Lung (tissue), 12 donors: ENCODE measurements around the gene CT55. TPM values are rescaled to one million over a fixed set of nuclear protein-coding genes. Genes with fewer than 3 reads are reported as not detected.
"Not testable (repeated sequence)": the region's sequence is repeated elsewhere in the genome, so short reads cannot be mapped to it uniquely, and the experiment has no call there.

Source experiments
- ATAC-seq: fragments of 200-7000 bp; cut with Tn5 transposase; one replicate; pipeline ENCODE4 v1.9.1; 2020; ENCODE audit warnings: moderate number of reproducible peaks; ENCODE audit not compliant: insufficient read depth, low FRiP score
- DNase-seq, 3 donors: peaks; one replicate each; pipeline ENCODE4 v3.0.0-alpha.2; 2013 to 2017
- H3K27ac ChIP-seq, 2 donors: one replicate each; pipeline ENCODE4 v1.5.1; 2013; ENCODE audit warnings: mild to moderate bottlenecking in 2 of 2, moderate library complexity in 2 of 2, control low read depth in 1 of 2, inconsistent platforms in 1 of 2, low read depth in 1 of 2, low read length in 1 of 2
- H3K27me3 ChIP-seq, 3 donors: one replicate each; pipeline ENCODE4 v1.5.1; 2013; ENCODE audit warnings: low read length in 2 of 3; ENCODE audit not compliant: control insufficient read depth in 3 of 3, insufficient read depth in 3 of 3
- H3K36me3 ChIP-seq, 4 donors: one replicate each; pipeline ENCODE4 v1.5.1; 2013; ENCODE audit warnings: low read length in 4 of 4, mild to moderate bottlenecking in 1 of 4, moderate library complexity in 1 of 4; ENCODE audit not compliant: control insufficient read depth in 4 of 4, insufficient read depth in 4 of 4
- H3K4me1 ChIP-seq, 5 donors: one replicate each; pipeline ENCODE4 v1.5.1; 2013; ENCODE audit warnings: low read length in 5 of 5, mild to moderate bottlenecking in 2 of 5, moderate library complexity in 1 of 5; ENCODE audit not compliant: control insufficient read depth in 5 of 5, insufficient read depth in 5 of 5
- H3K4me3 ChIP-seq: one replicate; pipeline ENCODE4 v1.5.1; 2013; ENCODE audit warnings: mild to moderate bottlenecking, control low read depth, moderate library complexity
- H3K9ac ChIP-seq, 2 donors: one replicate each; pipeline ENCODE4 v1.5.1; 2013; ENCODE audit warnings: low read length in 2 of 2, control low read depth in 1 of 2; ENCODE audit not compliant: insufficient read depth in 1 of 2
- H3K9me3 ChIP-seq, 4 donors: one replicate each; pipeline ENCODE4 v1.5.1; 2013; ENCODE audit warnings: low read length in 3 of 4, mild to moderate bottlenecking in 1 of 4, moderate library complexity in 1 of 4; ENCODE audit not compliant: control insufficient read depth in 4 of 4, insufficient read depth in 3 of 4
- CTCF ChIP-seq: IDR thresholded peaks from 2 replicates; pipeline ENCODE4 v1.5.1; 2012; ENCODE audit warnings: mild to moderate bottlenecking; ENCODE audit errors: control extremely low read depth, extremely low read depth
- WGBS, 2 donors: extraction: QIAGEN DNeasy Blood & Tissue Kit; methylation state at CpG; one replicate each; pipeline ENCODE4 v1.1.7; 2013; 5-methylcytosine and 5-hydroxymethylcytosine counted together
- polyA plus RNA-seq, 2 donors: library from polyadenylated mRNA; stranded (reverse); fragments of 200-250 nt; gene quantifications; one replicate each; pipeline ENCODE4 v1.2.1, GENCODE V29; 2013
- total RNA-seq, 2 donors: library from RNA; depleted of rRNA in 1 of 2; stranded (reverse); fragments of >200 nt in 1 of 2; gene quantifications; one replicate each; pipeline ENCODE4 v1.2.1, GENCODE V29; 2014 to 2021
- donor health status: control.
- donor health status: control.
- donor health status: Bipolar disorder and iron deficiency.
- donor health status: healthy.
- donor health status: DM: yes; HTN: yes; CAD: no.

CT55 gene
- total and polyA plus RNA-seq, 4 donors, result not detected

- Histone ChIP-seq H3K4me3 (no peak overlapping the region), H3K9me3 (peaks cover 0 to 3% (median under 1%) of the 10 kb centered on the region in 4 donors), H3K27me3 (peaks cover 0 to 4% (median 0%) of the 10 kb centered on the region in 3 donors), H3K27ac (no peak overlapping the region), H3K9ac (no peak overlapping the region), H3K4me1 (no peaks in the 10 kb centered on the region), H3K36me3 (no peaks in the 10 kb centered on the region)
- TF ChIP-seq CTCF, result no peak
- 22 to 26% methylated on average over 3 of the region's 3 CpGs for WGBS, 2 donors
- DNase-seq (no peak), ATAC-seq (no peak)
Measured at GRCh38 chrX:135168486-135168885, 2.7 kb downstream of the CT55 start.

GRCh38 chrX:135154688-135155087, 16.5 kb downstream of the CT55 start:
- no CpG with 5 or more reads among the region's 3 CpGs for WGBS, 2 donors
- not testable (repeated sequence) for H3K9me3 ChIP-seq, H3K4me1 ChIP-seq, DNase-seq, ATAC-seq, H3K9ac ChIP-seq, H3K27me3 ChIP-seq, H3K36me3 ChIP-seq, H3K27ac ChIP-seq, H3K4me3 ChIP-seq

- H3K9me3 ChIP-seq, ATAC-seq, H3K27ac ChIP-seq, H3K4me3 ChIP-seq, H3K27me3 ChIP-seq, H3K36me3 ChIP-seq, DNase-seq, H3K9ac ChIP-seq, H3K4me1 ChIP-seq: not testable (repeated sequence)
- WGBS, 2 donors, result no CpG with 5 or more reads among the region's 6 CpGs
Measured at GRCh38 chrX:135126145-135126544, 45.1 kb downstream of the CT55 start.

GRCh38 chrX:135120056-135120576, 51.1 kb downstream of the CT55 start, which contains the start of gene ETDB:
ETDB (minus strand) TSS chrX:135120526; CDS start chrX:135119261, 1,265 bp downstream.
- not testable (repeated sequence) for H3K27me3 ChIP-seq, ATAC-seq, H3K9me3 ChIP-seq, H3K4me3 ChIP-seq, H3K9ac ChIP-seq, DNase-seq, H3K36me3 ChIP-seq, H3K4me1 ChIP-seq, H3K27ac ChIP-seq
- WGBS, 2 donors, result no CpG with 5 or more reads among the region's 1 CpG

GRCh38 chrX:135116064-135116463, 55.1 kb downstream of the CT55 start:
- peaks cover 0 to 11% (median 5%) of the 10 kb centered on the region in 3 donors for H3K27me3 ChIP-seq
- not testable (repeated sequence) for H3K4me3 ChIP-seq, DNase-seq, H3K27ac ChIP-seq, ATAC-seq, H3K4me1 ChIP-seq, H3K9ac ChIP-seq, H3K9me3 ChIP-seq, H3K36me3 ChIP-seq
- no CpG with 5 or more reads among the region's 2 CpGs for WGBS, 2 donors
